Forelimb muscle (tissue), 1 donor: Measurements from ENCODE around the gene HID1. TPM values are rescaled to one million over a fixed set of nuclear protein-coding genes. Genes with fewer than 3 reads are reported as not detected.

Experiments used
- DNase-seq: peaks from one replicate; pipeline ENCODE4 v3.0.0-alpha.2; 2013; ENCODE audit warnings: low read depth
- polyA plus RNA-seq: library from polyadenylated mRNA; unstranded; fragments of 120-200 nt; gene quantifications from one replicate; pipeline ENCODE4 v1.2.1, GENCODE V29; 2013; ENCODE audit not compliant: insufficient read length

The HID1 gene
- polyA plus RNA-seq, 1 donor, result 5.9 TPM

GRCh38 chr17:74949455-74950115 lies 23.0 kb downstream of the HID1 start:
- no peak for DNase-seq

- no peak for DNase-seq
Measured at GRCh38 chr17:74947041-74947754, 25.4 kb downstream of the HID1 start.

GRCh38 chr17:74946641-74947040 lies 25.9 kb downstream of the HID1 start:
- DNase-seq, result no peak

GRCh38 chr17:74945543-74945942 lies 27.0 kb downstream of the HID1 start:
- no peak for DNase-seq

GRCh38 chr17:74943808-74944522 lies 28.6 kb downstream of the HID1 start:
- no peak for DNase-seq

DNA sequence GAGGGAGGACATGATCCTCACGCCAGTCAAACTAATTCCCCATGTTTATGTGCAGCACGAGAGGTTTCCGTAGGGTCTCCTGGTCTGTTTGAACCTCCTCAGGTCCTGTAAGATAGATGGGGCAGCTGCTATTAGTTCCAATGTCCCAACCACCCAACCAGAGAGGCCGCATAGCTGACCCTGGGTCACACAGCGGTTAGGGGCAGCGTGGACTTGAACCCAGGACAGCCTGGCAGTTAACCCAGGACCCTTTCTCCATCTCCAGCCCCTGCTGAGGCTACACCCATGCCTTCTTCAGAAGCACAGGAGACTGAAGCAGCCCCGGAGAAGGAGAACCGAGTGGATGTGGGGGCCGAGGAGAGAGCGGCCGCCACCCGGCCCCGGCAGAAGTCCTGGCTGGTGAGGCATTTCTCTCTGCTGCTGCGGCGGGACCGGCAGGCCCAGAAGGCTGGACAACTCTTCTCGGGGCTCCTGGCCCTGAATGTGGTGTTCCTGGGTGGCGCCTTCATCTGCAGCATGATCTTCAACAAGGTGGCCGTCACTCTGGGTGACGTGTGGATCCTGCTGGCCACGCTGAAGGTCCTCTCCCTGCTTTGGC lies 31.3 kb downstream of the HID1 start:
- no peak for DNase-seq

GRCh38 chr17:74939534-74939933 lies 33.0 kb downstream of the HID1 start:
- DNase-seq, result no peak

- DNase-seq, result no peak
Measured at GRCh38 chr17:74938194-74938950, 34.2 kb downstream of the HID1 start.

DNA sequence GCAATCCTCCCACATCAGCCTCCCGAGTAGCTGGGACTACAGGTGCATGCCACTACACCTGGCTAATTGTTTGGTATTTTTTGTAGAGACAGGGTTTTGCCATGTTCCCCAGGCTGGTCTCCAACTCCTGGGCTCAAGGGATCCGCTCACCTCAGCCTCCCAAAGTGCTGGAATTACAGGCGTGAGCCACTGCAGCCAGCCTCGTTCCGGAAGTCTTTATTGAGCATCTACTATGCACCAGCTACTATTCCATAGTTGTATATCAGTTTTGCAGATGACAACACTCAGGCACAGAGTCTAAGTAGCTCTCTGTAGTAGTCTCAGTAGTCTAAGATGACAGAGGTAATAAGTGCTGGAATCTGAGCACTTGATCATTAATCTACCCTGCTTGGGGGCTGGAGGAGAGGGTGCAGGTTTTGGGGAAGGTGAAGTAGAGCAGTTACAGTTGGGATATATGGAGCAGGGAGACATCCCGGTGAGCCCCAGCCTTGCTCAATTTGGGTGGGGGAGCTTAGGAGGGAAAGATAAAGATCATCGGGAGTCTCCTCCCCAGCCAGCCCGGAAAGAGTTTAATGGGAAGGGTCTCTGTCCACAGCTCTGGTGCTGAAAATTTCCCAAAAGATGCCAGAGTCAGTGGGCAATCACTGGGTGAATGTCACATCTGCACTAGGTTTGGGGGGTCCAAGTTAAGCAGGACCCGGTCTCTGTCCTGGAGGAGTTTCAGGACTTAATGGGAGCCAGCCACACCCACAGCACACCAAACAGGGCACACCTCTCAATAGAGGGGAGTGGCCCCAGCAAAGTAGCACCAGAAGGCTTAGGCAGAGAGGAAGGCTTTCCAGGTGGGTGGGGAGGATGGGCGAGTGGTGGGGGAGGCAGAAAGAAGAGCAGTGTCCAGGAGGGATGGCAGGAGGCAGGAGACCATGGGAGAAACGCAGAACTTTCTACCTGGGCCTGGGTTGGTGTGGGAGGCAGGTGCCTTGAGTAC lies 35.2 kb downstream of the HID1 start:
- DNase-seq, result no peak

GRCh38 chr17:74936470-74936799 lies 36.1 kb downstream of the HID1 start:
- no peak for DNase-seq

GRCh38 chr17:74935585-74936469 lies 36.7 kb downstream of the HID1 start, which contains the start of gene OTOP3:
TSS of gene OTOP3 (plus strand) at chr17:74935898. CDS start at chr17:74935922, 24 bp downstream.
- no peak for DNase-seq

DNA sequence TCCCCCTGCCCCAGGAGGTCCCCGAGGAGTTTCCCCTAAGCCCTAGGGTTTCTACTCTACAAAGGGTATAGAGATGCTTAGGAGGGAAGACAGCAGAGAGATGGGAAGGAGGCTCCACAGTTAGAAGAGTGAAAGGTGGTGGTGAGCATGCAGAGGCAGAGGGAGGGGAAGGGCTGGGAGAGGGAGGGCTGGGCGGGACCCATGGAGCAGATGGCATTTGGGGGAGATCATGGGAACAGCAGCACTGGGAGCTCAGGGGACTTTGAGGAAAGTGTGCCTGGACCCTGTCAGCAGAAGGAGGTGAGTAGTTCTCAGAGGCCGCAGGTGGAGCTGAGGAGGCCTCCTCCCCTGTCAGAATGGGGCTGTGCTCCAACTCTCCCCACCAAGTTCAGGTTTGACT lies 37.5 kb downstream of the HID1 start:
- DNase-seq, result no peak

DNA sequence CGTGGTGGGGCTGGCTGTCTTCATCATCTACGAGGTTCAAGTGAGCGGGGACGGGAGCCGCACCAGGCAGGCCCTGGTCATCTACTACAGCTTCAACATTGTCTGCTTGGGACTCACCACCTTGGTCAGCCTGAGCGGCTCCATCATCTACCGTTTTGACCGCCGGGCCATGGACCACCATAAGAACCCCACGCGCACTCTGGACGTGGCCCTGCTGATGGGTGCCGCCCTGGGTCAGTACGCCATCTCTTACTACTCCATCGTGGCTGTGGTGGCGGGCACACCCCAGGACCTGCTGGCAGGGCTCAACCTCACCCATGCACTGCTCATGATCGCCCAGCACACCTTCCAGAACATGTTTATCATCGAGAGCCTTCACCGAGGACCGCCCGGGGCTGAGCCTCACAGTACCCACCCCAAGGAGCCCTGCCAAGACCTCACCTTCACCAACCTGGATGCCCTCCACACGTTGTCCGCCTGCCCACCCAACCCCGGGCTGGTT lies 42.0 kb downstream of the HID1 start:
- no peak for DNase-seq

- DNase-seq, result no peak
Measured at GRCh38 chr17:74928786-74929185, 43.8 kb downstream of the HID1 start.

DNA sequence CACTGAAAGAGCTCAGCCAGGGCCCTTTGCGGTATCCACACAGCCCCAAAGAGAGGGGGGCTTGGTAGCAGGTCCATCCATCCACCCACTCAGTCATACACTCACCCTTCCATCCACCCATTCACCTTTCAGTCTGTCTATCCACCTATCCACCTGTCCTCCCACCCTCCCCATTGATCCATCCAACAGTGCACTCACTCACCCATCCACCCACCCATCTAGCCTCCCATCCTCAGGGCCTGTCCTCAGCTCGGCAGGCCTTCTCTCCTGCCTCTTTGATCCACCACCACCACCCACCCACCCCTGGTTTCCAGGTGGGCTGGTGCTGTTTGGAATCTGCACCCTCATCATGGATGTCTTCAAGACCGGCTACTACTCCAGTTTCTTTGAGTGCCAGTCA lies 47.3 kb downstream of the HID1 start:
- DNase-seq, result no peak

- DNase-seq, result no peak
Measured at GRCh38 chr17:74924250-74924948, 48.2 kb downstream of the HID1 start, which contains the start of gene OTOP2. TSS of gene OTOP2 (plus strand) at chr17:74924273. CDS start at chr17:74924633, 360 bp downstream.

DNA sequence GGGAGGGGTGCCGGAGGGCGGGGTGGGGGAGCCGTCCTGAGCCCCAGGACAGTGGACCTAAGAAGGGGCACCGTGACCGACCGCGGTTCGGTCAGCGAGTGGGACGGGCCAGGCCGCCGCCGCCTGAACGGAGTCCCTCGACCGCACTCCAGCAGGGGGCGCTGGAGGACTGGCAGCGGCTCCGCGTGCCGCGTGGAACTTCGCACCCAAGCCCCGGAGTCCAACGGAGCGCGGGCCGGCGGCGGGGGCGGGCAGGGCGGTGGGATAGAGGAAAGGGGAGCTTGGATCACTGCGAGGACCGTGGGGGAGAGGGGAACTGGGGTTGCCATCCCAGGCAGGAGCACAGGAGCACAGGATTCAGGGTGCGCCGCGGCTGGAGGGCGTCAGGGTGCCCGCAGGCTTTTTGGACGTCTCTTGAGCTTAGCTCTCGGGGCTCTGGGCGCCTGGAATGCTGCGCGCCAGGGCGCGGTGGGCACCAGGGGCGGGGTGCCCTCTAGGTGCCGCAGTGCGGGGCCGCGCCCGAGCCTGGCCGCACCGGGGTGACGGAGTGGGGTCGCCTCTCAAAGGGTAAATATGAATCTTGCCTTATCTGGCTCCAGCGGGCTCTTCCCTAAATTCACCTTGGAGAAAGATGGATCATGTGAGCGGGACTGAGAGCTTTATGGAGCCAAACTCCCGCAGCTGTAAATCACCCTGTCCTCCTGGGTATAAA lies 48.9 kb downstream of the HID1 start:
- DNase-seq, result no peak
